HL-60 (cell line): ENCODE measurements around the gene NKX6-2.
"Not testable (repeated sequence)": the region's sequence is repeated elsewhere in the genome, so short reads cannot be mapped to it uniquely, and the experiment has no call there.

Experiments used
- CTCF ChIP-seq: IDR thresholded peaks from one replicate; pipeline ENCODE4 v1.5.1; 2011; ENCODE audit warnings: low read length, control low read depth, inconsistent platforms; ENCODE audit not compliant: insufficient read depth
- GABPA ChIP-seq: IDR thresholded peaks from 2 replicates; pipeline ENCODE4 v1.6.1; 2012; ENCODE audit warnings: low read depth
- POLR2AphosphoS5 ChIP-seq: IDR thresholded peaks from 2 replicates; pipeline ENCODE4 v1.6.1; 2012; ENCODE audit warnings: low read depth

- not testable (repeated sequence) for TF ChIP-seq CTCF, GABPA, POLR2AphosphoS5
Measured at GRCh38 chr10:132825783-132826523, 40.0 kb upstream of the NKX6-2 start.
